Measurements from ENCODE around the gene ZFYVE28.

Gene ZFYVE28

GRCh38 chr4:2352171-2352570 is 66.3 kb downstream of the ZFYVE28 start:
- no peak for DNase-seq (ENCODE audit: low read depth)

GRCh38 chr4:2350982-2351381 is 67.5 kb downstream of the ZFYVE28 start:
- no peak for DNase-seq (ENCODE audit: low read depth)

- DNase-seq (ENCODE audit: low read depth) = no peak
Measured at GRCh38 chr4:2348786-2349185, 69.7 kb downstream of the ZFYVE28 start.

- DNase-seq (ENCODE audit: low read depth) = no peak
Measured at GRCh38 chr4:2347190-2347589, 71.3 kb downstream of the ZFYVE28 start.

- DNase-seq (ENCODE audit: low read depth) = no peak
Measured at GRCh38 chr4:2343476-2343875, 75.0 kb downstream of the ZFYVE28 start.

- no peak for DNase-seq (ENCODE audit: low read depth)
Measured at GRCh38 chr4:2341911-2342652, 76.4 kb downstream of the ZFYVE28 start.

- DNase-seq (ENCODE audit: low read depth) = no peak
Measured at GRCh38 chr4:2341261-2341841, 77.1 kb downstream of the ZFYVE28 start.

- no peak for DNase-seq (ENCODE audit: low read depth)
Measured at GRCh38 chr4:2340272-2341061, 78.0 kb downstream of the ZFYVE28 start.

- DNase-seq (ENCODE audit: low read depth) = no peak
Measured at GRCh38 chr4:2339458-2340271, 78.8 kb downstream of the ZFYVE28 start.

- no peak for DNase-seq (ENCODE audit: low read depth)
Measured at GRCh38 chr4:2338754-2339457, 79.5 kb downstream of the ZFYVE28 start.

GRCh38 chr4:2337896-2338295 is 80.5 kb downstream of the ZFYVE28 start:
- DNase-seq (ENCODE audit: low read depth) = no peak

GRCh38 chr4:2337131-2337723 is 81.2 kb downstream of the ZFYVE28 start:
- no peak for DNase-seq (ENCODE audit: low read depth)

- no peak for DNase-seq (ENCODE audit: low read depth)
Measured at GRCh38 chr4:2336659-2337058, 81.8 kb downstream of the ZFYVE28 start.

- DNase-seq (ENCODE audit: low read depth) = no peak
Measured at GRCh38 chr4:2335729-2336101, 82.7 kb downstream of the ZFYVE28 start.

- no peak for DNase-seq (ENCODE audit: low read depth)
Measured at GRCh38 chr4:2334826-2335728, 83.4 kb downstream of the ZFYVE28 start.

GRCh38 chr4:2333916-2334644 is 84.4 kb downstream of the ZFYVE28 start:
- DNase-seq (ENCODE audit: low read depth) = no peak

GRCh38 chr4:2333356-2333841 is 85.0 kb downstream of the ZFYVE28 start:
- no peak for DNase-seq (ENCODE audit: low read depth)

- no peak for DNase-seq (ENCODE audit: low read depth)
Measured at GRCh38 chr4:2332976-2333319, 85.5 kb downstream of the ZFYVE28 start.

- DNase-seq (ENCODE audit: low read depth) = no peak
Measured at GRCh38 chr4:2332201-2332975, 86.1 kb downstream of the ZFYVE28 start.

All from T-helper 22 cell (primary cell).